Measurements from ENCODE around the gene VPS37D.

DNA sequence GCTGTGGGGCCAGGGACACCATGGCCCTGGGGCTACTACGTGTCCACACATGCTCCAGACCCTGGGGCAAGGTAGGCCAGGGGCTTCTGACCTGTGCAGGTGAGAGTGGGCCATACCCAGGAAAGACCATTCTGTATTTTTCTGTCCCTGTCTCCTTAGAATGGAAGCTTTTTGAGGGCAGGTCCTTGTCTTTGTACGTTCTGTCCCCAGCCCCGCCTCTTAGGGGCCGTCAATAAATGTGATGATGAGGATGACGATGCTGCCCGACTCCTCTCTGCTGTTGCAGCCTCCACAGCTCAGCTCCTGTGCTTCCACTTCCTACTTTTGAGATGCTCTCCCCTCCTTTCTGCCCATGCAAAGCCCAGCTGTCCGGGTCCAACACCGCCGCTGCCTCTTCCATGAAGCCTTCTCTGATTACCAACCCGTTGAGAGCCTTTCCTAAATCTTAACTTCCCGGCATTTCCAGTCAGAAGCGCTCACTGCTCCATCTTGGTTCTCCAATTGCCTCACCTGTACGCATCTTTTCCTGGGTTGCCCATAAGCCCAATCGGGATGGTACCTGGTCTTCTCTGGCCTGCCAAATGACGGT, 4.3 kb downstream of the VPS37D start:
- TF ChIP-seq, protein P1, sequence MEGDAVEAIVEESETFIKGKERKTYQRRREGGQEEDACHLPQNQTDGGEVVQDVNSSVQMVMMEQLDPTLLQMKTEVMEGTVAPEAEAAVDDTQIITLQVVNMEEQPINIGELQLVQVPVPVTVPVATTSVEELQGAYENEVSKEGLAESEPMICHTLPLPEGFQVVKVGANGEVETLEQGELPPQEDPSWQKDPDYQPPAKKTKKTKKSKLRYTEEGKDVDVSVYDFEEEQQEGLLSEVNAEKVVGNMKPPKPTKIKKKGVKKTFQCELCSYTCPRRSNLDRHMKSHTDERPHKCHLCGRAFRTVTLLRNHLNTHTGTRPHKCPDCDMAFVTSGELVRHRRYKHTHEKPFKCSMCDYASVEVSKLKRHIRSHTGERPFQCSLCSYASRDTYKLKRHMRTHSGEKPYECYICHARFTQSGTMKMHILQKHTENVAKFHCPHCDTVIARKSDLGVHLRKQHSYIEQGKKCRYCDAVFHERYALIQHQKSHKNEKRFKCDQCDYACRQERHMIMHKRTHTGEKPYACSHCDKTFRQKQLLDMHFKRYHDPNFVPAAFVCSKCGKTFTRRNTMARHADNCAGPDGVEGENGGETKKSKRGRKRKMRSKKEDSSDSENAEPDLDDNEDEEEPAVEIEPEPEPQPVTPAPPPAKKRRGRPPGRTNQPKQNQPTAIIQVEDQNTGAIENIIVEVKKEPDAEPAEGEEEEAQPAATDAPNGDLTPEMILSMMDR (optimal IDR thresholded peaks at IDR 0.05 in 1 of 3, IDR thresholded peaks at IDR 0.05 in 1 of 3, conservative IDR thresholded peaks at IDR 0.05 in 1 of 3; ENCODE audit: extremely low read depth in 1 of 3, insufficient read depth in 2 of 3, low read length in 3 of 3), result no peak
- no peak for TF ChIP-seq EZH2 (IDR thresholded peaks at IDR 0.05; ENCODE audit: low read length)
